ENCODE data around the gene CNIH3. TPM values are rescaled to one million over a fixed set of nuclear protein-coding genes. Genes with fewer than 3 reads are reported as not detected.

The CNIH3 gene
- total RNA-seq, 2 donors from 2014 or later: 0.88 to 1.3 TPM

- ATAC-seq (no peak), DNase-seq (no peak)
- intact Hi-C loops (cut with DNase I): no loop called here
These were observed 116.4 kb downstream of the CNIH3 start for GRCh38 chr1:224732377-224733026.

GRCh38 chr1:224733027-224733911 lies 117.2 kb downstream of the CNIH3 start:
- ATAC-seq (peak; percentile 82 to 88), DNase-seq (peak; percentile 42)

GRCh38 chr1:224734261-224734935 lies 118.3 kb downstream of the CNIH3 start:
- ATAC-seq: no peak
- intact Hi-C loops (cut with DNase I): no loop called here
- DNase-seq: no peak

More at GRCh38 chr1:224733027-224733911, 117.2 kb downstream of the CNIH3 start:
- intact Hi-C loops (cut with DNase I): no loop called here

GRCh38 chr1:224735159-224735558 lies 119.0 kb downstream of the CNIH3 start:
- ATAC-seq (no peak), DNase-seq (no peak)
- intact Hi-C loops (cut with DNase I): no loop called here

- DNase-seq (peak; percentile 40), ATAC-seq (peak; percentile 27 to 73)
- intact Hi-C loops (cut with DNase I): no loop called here
These were observed 120.7 kb downstream of the CNIH3 start for GRCh38 chr1:224736619-224737352.

GRCh38 chr1:224737353-224737727 lies 121.2 kb downstream of the CNIH3 start:
- intact Hi-C loops (cut with DNase I): no loop called here
- peak in 1 of 2 donors; percentile 21 for ATAC-seq
- DNase-seq: no peak

GRCh38 chr1:224739303-224739996 lies 123.3 kb downstream of the CNIH3 start:
- intact Hi-C loops (cut with DNase I): no loop called here
- no peak for DNase-seq
- no peak for ATAC-seq

GRCh38 chr1:224739997-224740684 lies 124.0 kb downstream of the CNIH3 start:
- intact Hi-C loops (cut with DNase I): no loop called here
- no peak for DNase-seq
- no peak for ATAC-seq

- DNase-seq (no peak), ATAC-seq (no peak)
- intact Hi-C loops (cut with DNase I): no loop called here
These were observed 124.6 kb downstream of the CNIH3 start for GRCh38 chr1:224740685-224741052.

GRCh38 chr1:224742349-224742748 lies 126.2 kb downstream of the CNIH3 start:
- ATAC-seq: no peak
- intact Hi-C loops (cut with DNase I): no loop called here

GRCh38 chr1:224743608-224744164 lies 127.6 kb downstream of the CNIH3 start:
- DNase-seq (no peak), ATAC-seq (no peak)
- intact Hi-C loops (cut with DNase I): no loop called here

More at GRCh38 chr1:224742349-224742748, 126.2 kb downstream of the CNIH3 start:
- DNase-seq: no peak

- intact Hi-C loops (cut with DNase I): no loop called here
- ATAC-seq (no peak), DNase-seq (no peak)
These were observed 128.4 kb downstream of the CNIH3 start for GRCh38 chr1:224744521-224744920.

GRCh38 chr1:224745394-224745793 lies 129.3 kb downstream of the CNIH3 start:
- no peak for DNase-seq
- intact Hi-C loops (cut with DNase I): no loop called here
- no peak for ATAC-seq

- intact Hi-C loops (cut with DNase I): no loop called here
- no peak for DNase-seq
- no peak for ATAC-seq
These were observed 129.8 kb downstream of the CNIH3 start for GRCh38 chr1:224745924-224746323.

- ATAC-seq: no peak
These were observed 131.5 kb downstream of the CNIH3 start for GRCh38 chr1:224747578-224747977.

GRCh38 chr1:224749916-224750315 lies 133.8 kb downstream of the CNIH3 start:
- no peak for ATAC-seq
- no peak for DNase-seq
- intact Hi-C loops (cut with DNase I): no loop called here

More at GRCh38 chr1:224747578-224747977, 131.5 kb downstream of the CNIH3 start:
- intact Hi-C loops (cut with DNase I): no loop called here
- DNase-seq: no peak

GRCh38 chr1:224751624-224752311 lies 135.7 kb downstream of the CNIH3 start:
- intact Hi-C loops (cut with DNase I): no loop called here
- no peak for DNase-seq

More at GRCh38 chr1:224751624-224752311, 135.7 kb downstream of the CNIH3 start:
- no peak for ATAC-seq

Measured in left cardiac atrium (tissue), 4 donors.